Loucy (cell line): ENCODE data around the gene LIME1.

Experiments
- H2AFZ ChIP-seq: fragments of 200-600 bp; sonication (generic); 2 replicates; pipeline ENCODE4 v1.6.0; 2016; ENCODE audit warnings: antibody characterized with exemption, mild to moderate bottlenecking, low read length, moderate library complexity
- H3F3A ChIP-seq: fragments of 200-600 bp; 2 replicates; pipeline ENCODE4 v1.6.0; 2016; ENCODE audit warnings: antibody characterized with exemption, low read depth, mild to moderate bottlenecking
- H3K27me3 ChIP-seq: fragments of 200-600 bp; sonication (generic); 2 replicates; pipeline ENCODE4 v1.6.1; 2014; ENCODE audit warnings: low read length, mild to moderate bottlenecking; ENCODE audit not compliant: insufficient read depth, poor library complexity, severe bottlenecking
- H3K36me3 ChIP-seq: fragments of 200-600 bp; sonication (generic); 2 replicates; pipeline ENCODE4 v1.6.1; 2016; ENCODE audit warnings: low read length; ENCODE audit not compliant: insufficient read depth
- H3K4me1 ChIP-seq: fragments of 200-600 bp; sonication (generic); 2 replicates; pipeline ENCODE4 v1.5.1; 2014; ENCODE audit warnings: low read length, mild to moderate bottlenecking; ENCODE audit not compliant: insufficient read depth, poor library complexity, severe bottlenecking
- H3K4me2 ChIP-seq: fragments of 200-600 bp; sonication (generic); 2 replicates; pipeline ENCODE4 v1.6.0; 2014; ENCODE audit warnings: antibody characterized with exemption, low read length, low read depth, mild to moderate bottlenecking; ENCODE audit not compliant: poor library complexity, severe bottlenecking
- H3K4me3 ChIP-seq: fragments of 200-600 bp; sonication (generic); 2 replicates; pipeline ENCODE4 v1.5.1; 2014; ENCODE audit warnings: low read length, mild to moderate bottlenecking, mixed read lengths; ENCODE audit not compliant: poor library complexity, severe bottlenecking
- H3K79me2 ChIP-seq: fragments of 200-600 bp; sonication (generic); 2 replicates; pipeline ENCODE4 v1.6.1; 2014; ENCODE audit warnings: low read length; ENCODE audit not compliant: insufficient read depth
- H3K9ac ChIP-seq: fragments of 200-600 bp; sonication (generic); 2 replicates; pipeline ENCODE4 v1.6.0; 2014; ENCODE audit warnings: mild to moderate bottlenecking, low read depth, low read length, moderate library complexity; ENCODE audit not compliant: poor library complexity, severe bottlenecking
- H3K9me2 ChIP-seq: fragments of 200-600 bp; sonication (generic); replicated peaks from 2 replicates; pipeline ENCODE4 v1.6.1; 2016; ENCODE audit warnings: low read depth, low read length, mixed read lengths
- H3K9me3 ChIP-seq: fragments of 200-600 bp; sonication (generic); 2 replicates; pipeline ENCODE4 v1.6.1; 2014; ENCODE audit warnings: mild to moderate bottlenecking, antibody characterized with exemption, low read length, low read depth; ENCODE audit not compliant: insufficient read depth
- H4K20me1 ChIP-seq: fragments of 200-600 bp; sonication (generic); 2 replicates; pipeline ENCODE4 v1.6.0; 2014; ENCODE audit warnings: antibody characterized with exemption, low read length, mild to moderate bottlenecking; ENCODE audit not compliant: insufficient read depth, poor library complexity, severe bottlenecking
- EZH2phosphoT487 ChIP-seq: fragments of 200-600 bp; IDR thresholded peaks from 2 replicates; pipeline ENCODE4 v1.6.1; 2018; ENCODE audit warnings: antibody characterized with exemption, mild to moderate bottlenecking, moderate library complexity, borderline replicate concordance
- TF ChIP-seq, protein P1 (sequence below): fragments of 200-600 bp; sonication (generic); conservative IDR thresholded peaks from 2 replicates; pipeline ENCODE4 v1.5.1; 2014; ENCODE audit warnings: mild to moderate bottlenecking, antibody characterized with exemption, low read length

The LIME1 gene

GRCh38 chr20:63746751-63747315 is 10.4 kb downstream of the LIME1 start:
- H4K20me1 ChIP-seq = peaks cover 5% of the 10 kb centered on the region
- peaks cover 13% of the 10 kb centered on the region; the same call in 1 of the 2 replicates for H3K36me3 ChIP-seq

GRCh38 chr20:63747622-63748069 is 11.2 kb downstream of the LIME1 start:
- no peak for TF ChIP-seq EZH2phosphoT487
- TF ChIP-seq, protein P1, sequence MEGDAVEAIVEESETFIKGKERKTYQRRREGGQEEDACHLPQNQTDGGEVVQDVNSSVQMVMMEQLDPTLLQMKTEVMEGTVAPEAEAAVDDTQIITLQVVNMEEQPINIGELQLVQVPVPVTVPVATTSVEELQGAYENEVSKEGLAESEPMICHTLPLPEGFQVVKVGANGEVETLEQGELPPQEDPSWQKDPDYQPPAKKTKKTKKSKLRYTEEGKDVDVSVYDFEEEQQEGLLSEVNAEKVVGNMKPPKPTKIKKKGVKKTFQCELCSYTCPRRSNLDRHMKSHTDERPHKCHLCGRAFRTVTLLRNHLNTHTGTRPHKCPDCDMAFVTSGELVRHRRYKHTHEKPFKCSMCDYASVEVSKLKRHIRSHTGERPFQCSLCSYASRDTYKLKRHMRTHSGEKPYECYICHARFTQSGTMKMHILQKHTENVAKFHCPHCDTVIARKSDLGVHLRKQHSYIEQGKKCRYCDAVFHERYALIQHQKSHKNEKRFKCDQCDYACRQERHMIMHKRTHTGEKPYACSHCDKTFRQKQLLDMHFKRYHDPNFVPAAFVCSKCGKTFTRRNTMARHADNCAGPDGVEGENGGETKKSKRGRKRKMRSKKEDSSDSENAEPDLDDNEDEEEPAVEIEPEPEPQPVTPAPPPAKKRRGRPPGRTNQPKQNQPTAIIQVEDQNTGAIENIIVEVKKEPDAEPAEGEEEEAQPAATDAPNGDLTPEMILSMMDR = no peak
- no peaks in the 10 kb centered on the region for H3K9me3 ChIP-seq
- no peaks in the 10 kb centered on the region for H4K20me1 ChIP-seq
- H3K36me3 ChIP-seq = peaks cover 10% of the 10 kb centered on the region; the same call in 1 of the 2 replicates
- no peaks in the 10 kb centered on the region for H3K9me2 ChIP-seq
- no peak overlapping the region for H2AFZ ChIP-seq
- no peak overlapping the region for H3K9ac ChIP-seq
- H3K4me3 ChIP-seq = no peak overlapping the region
- H3K4me2 ChIP-seq = no peak overlapping the region
- peaks cover 1% of the 10 kb centered on the region; the same call in 1 of the 2 replicates for H3K79me2 ChIP-seq
- no peaks in the 10 kb centered on the region for H3K27me3 ChIP-seq
- peaks cover 19% of the 10 kb centered on the region for H3K4me1 ChIP-seq
- 0 out of 2 replicates have a peak, but pooled peaks cover 7% of the 10 kb centered on the region for H3F3A ChIP-seq

More at GRCh38 chr20:63746751-63747315, 10.4 kb downstream of the LIME1 start:
- Histone ChIP-seq H3K4me2 (no peak overlapping the region), H3K4me3 (no peak overlapping the region), H3K9me2 (no peaks in the 10 kb centered on the region), H2AFZ (no peak overlapping the region), H3K79me2 (peaks cover 9% of the 10 kb centered on the region; the same call in 1 of the 2 replicates), H3K27me3 (no peaks in the 10 kb centered on the region), H3F3A (0 out of 2 replicates have a peak, but pooled peaks cover 7% of the 10 kb centered on the region), H3K4me1 (peaks cover 20% of the 10 kb centered on the region), H3K9ac (no peak overlapping the region), H3K9me3 (no peaks in the 10 kb centered on the region)
- TF ChIP-seq, protein P1 = no peak
- TF ChIP-seq EZH2phosphoT487 = no peak

DNA sequence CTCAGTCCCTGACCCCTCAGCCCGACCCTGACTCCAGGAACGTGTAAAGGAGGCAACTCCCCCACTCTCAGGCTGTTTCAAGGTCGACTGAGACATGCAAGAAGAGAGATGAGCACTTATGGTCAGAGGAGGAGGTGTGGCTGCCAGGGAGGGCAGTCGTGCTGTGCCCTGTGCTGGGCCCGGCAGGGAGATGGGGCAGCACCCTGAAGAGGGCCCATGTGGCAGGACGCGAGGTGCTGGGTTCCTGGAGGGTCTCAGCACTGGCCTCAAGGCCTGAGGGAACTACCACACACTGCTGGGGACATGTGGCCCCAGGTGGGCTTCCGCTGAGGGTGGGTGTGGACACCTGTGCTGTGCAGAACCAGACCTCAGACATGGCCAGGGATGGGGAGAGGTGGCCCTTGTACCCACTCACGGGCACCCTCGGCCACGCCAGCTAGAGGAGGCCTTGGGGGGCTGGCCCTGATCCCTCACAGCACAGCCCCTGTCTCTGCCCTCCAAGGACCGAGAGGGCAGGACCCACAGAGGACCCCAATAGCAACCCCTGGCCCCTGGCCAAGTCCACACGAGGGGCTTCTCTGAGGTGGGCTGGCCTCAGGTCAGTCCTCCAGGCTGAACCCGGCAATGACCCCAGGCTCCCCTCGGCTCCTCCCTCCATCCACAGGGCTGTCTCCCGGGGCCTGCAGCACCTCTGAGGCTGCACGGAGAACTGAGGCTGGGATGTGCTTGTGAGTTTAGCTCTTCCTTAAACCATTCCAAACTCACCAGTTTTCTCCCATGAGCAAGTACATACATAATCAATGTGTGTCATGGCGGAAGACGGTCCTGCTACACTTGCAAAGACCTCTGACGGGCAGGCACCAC is 11.8 kb downstream of the LIME1 start:
- no peak overlapping the region for H2AFZ ChIP-seq
- H3K9me2 ChIP-seq = no peaks in the 10 kb centered on the region
- H3K36me3 ChIP-seq = peaks cover 6% of the 10 kb centered on the region; the same call in 1 of the 2 replicates
- 0 out of 2 replicates have a peak, but pooled peaks cover 4% of the 10 kb centered on the region for H3F3A ChIP-seq
- no peaks in the 10 kb centered on the region for H3K27me3 ChIP-seq
- H3K79me2 ChIP-seq = no peaks in the 10 kb centered on the region
- peaks cover 19% of the 10 kb centered on the region for H3K4me1 ChIP-seq
- no peak overlapping the region for H3K4me3 ChIP-seq
- TF ChIP-seq, protein P1 = no peak
- TF ChIP-seq EZH2phosphoT487 = no peak
- H3K9me3 ChIP-seq = no peaks in the 10 kb centered on the region
- no peak overlapping the region for H3K4me2 ChIP-seq
- H4K20me1 ChIP-seq = no peaks in the 10 kb centered on the region
- H3K9ac ChIP-seq = no peak overlapping the region
